Measurements from ENCODE around the gene COL7A1.

The COL7A1 gene

GRCh38 chr3:48564667-48565066 lies 30.5 kb downstream of the COL7A1 start:
- peak overlapping the region; percentile 44 for H2BK15ac ChIP-seq (ENCODE audit: low read depth, poor library complexity, severe bottlenecking)
- H3K23ac ChIP-seq (ENCODE audit: low read length in 2 of 2): peak overlapping the region in 1 of 2 experiments; percentile 23
- peaks cover 0 to 67% of the 10 kb centered on the region in 2 experiments for H3K36me3 ChIP-seq (ENCODE audit: control insufficient read depth in 1 of 2, insufficient read depth in 2 of 2, low read depth in 1 of 2, low read length in 2 of 2)
- WGBS: 91% methylated on average over 11 of the region's 11 CpGs
- H2BK5ac ChIP-seq (ENCODE audit: low read depth, low read length, poor library complexity, severe bottlenecking): peak overlapping the region; percentile 67
- peak overlapping the region; percentile 66 for H4K8ac ChIP-seq (ENCODE audit: low read length)
- no peak for DNase-seq
- H3K4me2 ChIP-seq (ENCODE audit: low read length, poor library complexity, severe bottlenecking): no peak overlapping the region
- H2BK12ac ChIP-seq (ENCODE audit: low read length in 2 of 2): peak overlapping the region in 1 of 2 experiments; percentile 65
- H3K4ac ChIP-seq (ENCODE audit: low read depth in 1 of 2, low read length in 2 of 2): peak overlapping the region; percentile 62 to 66
- peak overlapping the region; percentile 86 for H4K91ac ChIP-seq (ENCODE audit: low read length)
- peaks cover 77% of the 10 kb centered on the region for H3K4me1 ChIP-seq (ENCODE audit: control insufficient read depth, insufficient read depth, low read depth, low read length)
- H3K4me3 ChIP-seq (ENCODE audit: insufficient read depth in 1 of 2, low read depth in 1 of 2, low read length in 2 of 2): no peak overlapping the region
- peak overlapping the region; percentile 83 to 92 for H3K18ac ChIP-seq (ENCODE audit: low read depth in 1 of 2, low read length in 2 of 2)
- no peak overlapping the region for H3K9ac ChIP-seq (ENCODE audit: low read length)
- H3K14ac ChIP-seq (ENCODE audit: low read length in 2 of 2): no peak overlapping the region
- H3K27me3 ChIP-seq (ENCODE audit: control insufficient read depth in 1 of 2, insufficient read depth in 1 of 2, low read length in 2 of 2): no peaks in the 10 kb centered on the region
- H2AFZ ChIP-seq (ENCODE audit: low read depth, low read length): no peak overlapping the region
- peak overlapping the region; percentile 98 for H2AK5ac ChIP-seq (ENCODE audit: low read length, severe bottlenecking)
- peak overlapping the region; percentile 92 for H3K27ac ChIP-seq (ENCODE audit: low read length, poor library complexity, severe bottlenecking)
- peak overlapping the region; percentile 67 for H2BK120ac ChIP-seq (ENCODE audit: low read depth, low read length)
- H3K79me1 ChIP-seq (replicated peaks; ENCODE audit: low read length, poor library complexity, severe bottlenecking): peaks cover 12% of the 10 kb centered on the region
- no peaks in the 10 kb centered on the region for H3K9me3 ChIP-seq (ENCODE audit: control insufficient read depth, low read length)

- Histone ChIP-seq H3K9ac (ENCODE audit: low read length) (no peak overlapping the region), H3K27me3 (ENCODE audit: control insufficient read depth in 1 of 2, insufficient read depth in 1 of 2, low read length in 2 of 2) (no peaks in the 10 kb centered on the region), H3K79me1 (replicated peaks; ENCODE audit: low read length, poor library complexity, severe bottlenecking) (peaks cover 9% of the 10 kb centered on the region), H4K91ac (ENCODE audit: low read length) (peak overlapping the region; percentile 34), H2BK120ac (ENCODE audit: low read depth, low read length) (peak overlapping the region; percentile 67), H2AFZ (ENCODE audit: low read depth, low read length) (no peak overlapping the region), H3K4me1 (ENCODE audit: control insufficient read depth, insufficient read depth, low read depth, low read length) (peaks cover 83% of the 10 kb centered on the region), H3K14ac (ENCODE audit: low read length in 2 of 2) (peak overlapping the region in 1 of 2 experiments; percentile 57), H2AK5ac (ENCODE audit: low read length, severe bottlenecking) (peak overlapping the region; percentile 98), H3K23ac (ENCODE audit: low read length in 2 of 2) (no peak overlapping the region), H3K4me2 (ENCODE audit: low read length, poor library complexity, severe bottlenecking) (no peak overlapping the region), H4K8ac (ENCODE audit: low read length) (peak overlapping the region; percentile 86), H2BK12ac (ENCODE audit: low read length in 2 of 2) (peak overlapping the region in 1 of 2 experiments; percentile 65), H2BK15ac (ENCODE audit: low read depth, poor library complexity, severe bottlenecking) (no peak overlapping the region), H3K18ac (ENCODE audit: low read depth in 1 of 2, low read length in 2 of 2) (peak overlapping the region; percentile 83 to 92), H3K4me3 (ENCODE audit: insufficient read depth in 1 of 2, low read depth in 1 of 2, low read length in 2 of 2) (no peak overlapping the region), H3K36me3 (ENCODE audit: control insufficient read depth in 1 of 2, insufficient read depth in 2 of 2, low read depth in 1 of 2, low read length in 2 of 2) (peaks cover 0 to 65% of the 10 kb centered on the region in 2 experiments), H2BK5ac (ENCODE audit: low read depth, low read length, poor library complexity, severe bottlenecking) (peak overlapping the region; percentile 67), H3K27ac (ENCODE audit: low read length, poor library complexity, severe bottlenecking) (peak overlapping the region; percentile 92), H3K9me3 (ENCODE audit: control insufficient read depth, low read length) (no peaks in the 10 kb centered on the region), H3K4ac (ENCODE audit: low read depth in 1 of 2, low read length in 2 of 2) (peak overlapping the region; percentile 66 to 77)
- 58% methylated on average over 10 of the region's 10 CpGs for WGBS
- peak; percentile 81 for DNase-seq
Measured at GRCh38 chr3:48564022-48564421, 31.1 kb downstream of the COL7A1 start.

GRCh38 chr3:48563382-48563918 lies 31.7 kb downstream of the COL7A1 start, which contains the start of gene UCN2:
Gene UCN2, minus strand, starts transcription at chr3:48563781. Its CDS starts 657 bp downstream, at chr3:48563124.
- peak; percentile 51 for DNase-seq
- Histone ChIP-seq H3K4me2 (ENCODE audit: low read length, poor library complexity, severe bottlenecking) (no peak within 1 kb of the TSS), H2BK120ac (ENCODE audit: low read depth, low read length) (peak within 1 kb of the TSS; percentile 67), H3K27me3 (ENCODE audit: control insufficient read depth in 1 of 2, insufficient read depth in 1 of 2, low read length in 2 of 2) (no peaks in the 10 kb centered on the region), H3K9ac (ENCODE audit: low read length) (no peak within 1 kb of the TSS), H4K91ac (ENCODE audit: low read length) (peak within 1 kb of the TSS; percentile 94), H3K14ac (ENCODE audit: low read length in 2 of 2) (peak within 1 kb of the TSS in 1 of 2 experiments; percentile 57), H3K79me1 (replicated peaks; ENCODE audit: low read length, poor library complexity, severe bottlenecking) (peaks cover 9% of the 10 kb centered on the region), H3K4me1 (ENCODE audit: control insufficient read depth, insufficient read depth, low read depth, low read length) (peaks cover 87% of the 10 kb centered on the region), H3K18ac (ENCODE audit: low read depth in 1 of 2, low read length in 2 of 2) (peak within 1 kb of the TSS; percentile 83 to 94), H2BK15ac (ENCODE audit: low read depth, poor library complexity, severe bottlenecking) (peak within 1 kb of the TSS; percentile 44), H3K23ac (ENCODE audit: low read length in 2 of 2) (peak within 1 kb of the TSS in 1 of 2 experiments; percentile 23), H3K27ac (ENCODE audit: low read length, poor library complexity, severe bottlenecking) (peak within 1 kb of the TSS; percentile 92), H2AK5ac (ENCODE audit: low read length, severe bottlenecking) (peak within 1 kb of the TSS; percentile 98), H2BK5ac (ENCODE audit: low read depth, low read length, poor library complexity, severe bottlenecking) (peak within 1 kb of the TSS; percentile 67), H3K36me3 (ENCODE audit: control insufficient read depth in 1 of 2, insufficient read depth in 2 of 2, low read depth in 1 of 2, low read length in 2 of 2) (peaks cover 0 to 60% of the 10 kb centered on the region in 2 experiments), H2BK12ac (ENCODE audit: low read length in 2 of 2) (peak within 1 kb of the TSS; percentile 56 to 65), H2AFZ (ENCODE audit: low read depth, low read length) (peak within 1 kb of the TSS; percentile 6), H3K9me3 (ENCODE audit: control insufficient read depth, low read length) (no peaks in the 10 kb centered on the region), H3K4ac (ENCODE audit: low read depth in 1 of 2, low read length in 2 of 2) (peak within 1 kb of the TSS; percentile 66 to 77), H3K4me3 (ENCODE audit: insufficient read depth in 1 of 2, low read depth in 1 of 2, low read length in 2 of 2) (no peak within 1 kb of the TSS), H4K8ac (ENCODE audit: low read length) (peak within 1 kb of the TSS; percentile 86)
- WGBS: 56% methylated on average over 6 of the region's 6 CpGs

DNA sequence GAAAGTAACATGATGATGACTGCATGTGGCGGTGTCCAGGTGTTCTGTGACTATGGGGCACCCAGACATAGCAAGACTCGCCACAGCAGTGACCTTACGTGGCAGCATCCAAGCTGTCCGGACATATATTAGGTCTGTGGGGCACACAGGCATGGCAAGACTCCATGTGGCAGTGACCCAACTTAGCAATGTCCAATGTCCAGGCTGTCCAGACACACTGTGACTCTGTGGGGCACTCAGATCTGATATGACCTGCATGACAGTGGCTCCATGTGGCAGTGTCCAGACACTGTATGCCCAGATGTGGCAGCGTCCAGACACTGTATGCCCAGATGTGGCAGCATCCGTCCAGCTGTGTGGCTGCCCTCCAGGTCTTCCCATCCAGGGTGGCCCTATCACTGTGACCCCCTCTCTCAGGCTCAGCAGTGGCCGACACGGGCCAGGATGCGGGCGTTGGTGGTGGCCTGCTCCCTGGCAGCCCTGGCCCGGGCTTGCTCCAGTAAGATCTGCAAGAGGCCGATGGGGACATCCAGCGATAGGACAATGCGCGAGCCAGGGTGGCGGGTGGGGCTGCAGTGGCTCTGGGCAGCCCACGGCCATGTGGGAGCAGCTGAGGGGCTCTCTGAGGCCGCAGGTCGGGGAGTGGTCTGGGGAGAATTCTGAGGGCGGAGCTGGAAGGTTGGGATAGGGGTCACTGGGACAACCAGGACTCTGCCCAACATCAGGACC lies 32.6 kb downstream of the COL7A1 start:
- no peak for DNase-seq
- no peak overlapping the region for H3K23ac ChIP-seq (ENCODE audit: low read length in 2 of 2)
- no peaks in the 10 kb centered on the region for H3K9me3 ChIP-seq (ENCODE audit: control insufficient read depth, low read length)
- peaks cover 0 to 51% of the 10 kb centered on the region in 2 experiments for H3K36me3 ChIP-seq (ENCODE audit: control insufficient read depth in 1 of 2, insufficient read depth in 2 of 2, low read depth in 1 of 2, low read length in 2 of 2)
- peak overlapping the region in 1 of 2 experiments; percentile 41 for H3K18ac ChIP-seq (ENCODE audit: low read depth in 1 of 2, low read length in 2 of 2)
- H2BK12ac ChIP-seq (ENCODE audit: low read length in 2 of 2): peak overlapping the region; percentile 40 to 70
- peak overlapping the region; percentile 16 for H4K8ac ChIP-seq (ENCODE audit: low read length)
- peak overlapping the region; percentile 9 to 30 for H3K4ac ChIP-seq (ENCODE audit: low read depth in 1 of 2, low read length in 2 of 2)
- H3K4me1 ChIP-seq (ENCODE audit: control insufficient read depth, insufficient read depth, low read depth, low read length): peaks cover 88% of the 10 kb centered on the region
- peak overlapping the region; percentile 44 for H4K91ac ChIP-seq (ENCODE audit: low read length)
- H3K79me1 ChIP-seq (replicated peaks; ENCODE audit: low read length, poor library complexity, severe bottlenecking): peaks cover 3% of the 10 kb centered on the region
- no peak overlapping the region for H2BK15ac ChIP-seq (ENCODE audit: low read depth, poor library complexity, severe bottlenecking)
- no peak overlapping the region for H2BK120ac ChIP-seq (ENCODE audit: low read depth, low read length)
- WGBS: 96% methylated on average over 20 of the region's 20 CpGs
- H3K4me2 ChIP-seq (ENCODE audit: low read length, poor library complexity, severe bottlenecking): no peak overlapping the region
- H3K9ac ChIP-seq (ENCODE audit: low read length): no peak overlapping the region
- H3K14ac ChIP-seq (ENCODE audit: low read length in 2 of 2): no peak overlapping the region
- peak overlapping the region; percentile 94 for H2AK5ac ChIP-seq (ENCODE audit: low read length, severe bottlenecking)
- H2BK5ac ChIP-seq (ENCODE audit: low read depth, low read length, poor library complexity, severe bottlenecking): peak overlapping the region; percentile 21
- peak overlapping the region; percentile 93 for H3K27ac ChIP-seq (ENCODE audit: low read length, poor library complexity, severe bottlenecking)
- H2AFZ ChIP-seq (ENCODE audit: low read depth, low read length): no peak overlapping the region
- H3K4me3 ChIP-seq (ENCODE audit: insufficient read depth in 1 of 2, low read depth in 1 of 2, low read length in 2 of 2): no peak overlapping the region
- no peaks in the 10 kb centered on the region for H3K27me3 ChIP-seq (ENCODE audit: control insufficient read depth in 1 of 2, insufficient read depth in 1 of 2, low read length in 2 of 2)
